ENCODE results near the gene PHKB.

- TF ChIP-seq CEBPB (IDR thresholded peaks at IDR 0.05) = no peak
- no peak for TF ChIP-seq CREB1 (IDR thresholded peaks at IDR 0.05; ENCODE audit: low read depth)
- TF ChIP-seq TAF1 (IDR thresholded peaks at IDR 0.05; ENCODE audit: low read depth) = no peak
- TF ChIP-seq, protein P1, sequence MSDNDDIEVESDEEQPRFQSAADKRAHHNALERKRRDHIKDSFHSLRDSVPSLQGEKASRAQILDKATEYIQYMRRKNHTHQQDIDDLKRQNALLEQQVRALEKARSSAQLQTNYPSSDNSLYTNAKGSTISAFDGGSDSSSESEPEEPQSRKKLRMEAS (IDR thresholded peaks at IDR 0.05) = no peak
- TF ChIP-seq EGR1 (IDR thresholded peaks at IDR 0.05) = no peak
- TF ChIP-seq RAD21 (IDR thresholded peaks at IDR 0.05; ENCODE audit: low read depth) = no peak
- no peak for TF ChIP-seq EP300 (IDR thresholded peaks at IDR 0.05; ENCODE audit: borderline replicate concordance)
- no peak for TF ChIP-seq REST (IDR thresholded peaks at IDR 0.05; ENCODE audit: low read depth)
- TF ChIP-seq YY1 (IDR thresholded peaks at IDR 0.05; ENCODE audit: low read depth) = no peak
- TF ChIP-seq TCF12 (IDR thresholded peaks at IDR 0.05; ENCODE audit: low read depth) = no peak
- no peak for TF ChIP-seq TEAD4 (IDR thresholded peaks at IDR 0.05)
- no peak for TF ChIP-seq ZBTB7A (IDR thresholded peaks at IDR 0.05; ENCODE audit: low read depth)
- TF ChIP-seq FOXM1 (IDR thresholded peaks at IDR 0.05; ENCODE audit: borderline replicate concordance, low read depth) = no peak
Observed at GRCh38 chr16:47624563-47624962, 163.4 kb downstream of the PHKB start.
